Measurements from ENCODE around the gene ASCL3.

DNA sequence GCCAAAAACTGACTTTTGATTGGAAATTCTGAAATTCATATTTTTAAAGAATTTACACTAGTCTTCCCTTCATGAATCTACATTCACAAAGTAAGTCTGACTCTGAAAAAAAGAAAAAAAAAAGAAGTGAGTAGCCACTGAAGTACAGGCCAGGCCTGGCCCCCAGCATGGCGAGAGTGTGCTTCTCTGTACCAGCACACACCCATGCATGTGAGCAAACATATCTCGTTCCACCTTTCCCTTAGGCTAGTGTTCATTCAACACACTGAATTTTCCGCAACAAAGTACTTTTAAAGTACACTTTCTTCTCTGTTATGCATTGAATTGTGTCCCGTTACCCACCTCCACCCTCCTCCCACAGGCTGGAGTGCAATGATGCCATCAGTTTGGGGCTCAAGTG is 14.6 kb downstream of the ASCL3 start:
- TF ChIP-seq, protein P1, sequence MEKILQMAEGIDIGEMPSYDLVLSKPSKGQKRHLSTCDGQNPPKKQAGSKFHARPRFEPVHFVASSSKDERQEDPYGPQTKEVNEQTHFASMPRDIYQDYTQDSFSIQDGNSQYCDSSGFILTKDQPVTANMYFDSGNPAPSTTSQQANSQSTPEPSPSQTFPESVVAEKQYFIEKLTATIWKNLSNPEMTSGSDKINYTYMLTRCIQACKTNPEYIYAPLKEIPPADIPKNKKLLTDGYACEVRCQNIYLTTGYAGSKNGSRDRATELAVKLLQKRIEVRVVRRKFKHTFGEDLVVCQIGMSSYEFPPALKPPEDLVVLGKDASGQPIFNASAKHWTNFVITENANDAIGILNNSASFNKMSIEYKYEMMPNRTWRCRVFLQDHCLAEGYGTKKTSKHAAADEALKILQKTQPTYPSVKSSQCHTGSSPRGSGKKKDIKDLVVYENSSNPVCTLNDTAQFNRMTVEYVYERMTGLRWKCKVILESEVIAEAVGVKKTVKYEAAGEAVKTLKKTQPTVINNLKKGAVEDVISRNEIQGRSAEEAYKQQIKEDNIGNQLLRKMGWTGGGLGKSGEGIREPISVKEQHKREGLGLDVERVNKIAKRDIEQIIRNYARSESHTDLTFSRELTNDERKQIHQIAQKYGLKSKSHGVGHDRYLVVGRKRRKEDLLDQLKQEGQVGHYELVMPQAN (conservative IDR thresholded peaks at IDR 0.05), result no peak
- TF ChIP-seq POLR2AphosphoS5 (IDR thresholded peaks at IDR 0.05; ENCODE audit: low read length) (no peak), KLF5 (IDR thresholded peaks at IDR 0.05; ENCODE audit: partially characterized antibody) (no peak), SRF (IDR thresholded peaks at IDR 0.05; ENCODE audit: low read depth in 2 of 2, low read length in 2 of 2) (no peak), EZH2 (IDR thresholded peaks at IDR 0.05; ENCODE audit: borderline replicate concordance, control insufficient read depth, low read depth, low read length) (no peak), BHLHE40 (IDR thresholded peaks at IDR 0.05; ENCODE audit: borderline replicate concordance in 1 of 2, low read depth in 2 of 2, low read length in 1 of 2) (no peak), SUPT20H (IDR thresholded peaks at IDR 0.05; ENCODE audit: borderline replicate concordance, control insufficient read depth, low read depth, low read length) (no peak), ZBED1 (IDR thresholded peaks at IDR 0.05; ENCODE audit: borderline replicate concordance) (no peak), ETV6 (conservative IDR thresholded peaks at IDR 0.05 in 1 of 2, IDR thresholded peaks at IDR 0.05 in 1 of 2; ENCODE audit: borderline replicate concordance in 1 of 2, low read depth in 1 of 2) (no peak), GABPA (IDR thresholded peaks at IDR 0.05; ENCODE audit: low read depth) (no peak)
- TF ChIP-seq, protein P2, sequence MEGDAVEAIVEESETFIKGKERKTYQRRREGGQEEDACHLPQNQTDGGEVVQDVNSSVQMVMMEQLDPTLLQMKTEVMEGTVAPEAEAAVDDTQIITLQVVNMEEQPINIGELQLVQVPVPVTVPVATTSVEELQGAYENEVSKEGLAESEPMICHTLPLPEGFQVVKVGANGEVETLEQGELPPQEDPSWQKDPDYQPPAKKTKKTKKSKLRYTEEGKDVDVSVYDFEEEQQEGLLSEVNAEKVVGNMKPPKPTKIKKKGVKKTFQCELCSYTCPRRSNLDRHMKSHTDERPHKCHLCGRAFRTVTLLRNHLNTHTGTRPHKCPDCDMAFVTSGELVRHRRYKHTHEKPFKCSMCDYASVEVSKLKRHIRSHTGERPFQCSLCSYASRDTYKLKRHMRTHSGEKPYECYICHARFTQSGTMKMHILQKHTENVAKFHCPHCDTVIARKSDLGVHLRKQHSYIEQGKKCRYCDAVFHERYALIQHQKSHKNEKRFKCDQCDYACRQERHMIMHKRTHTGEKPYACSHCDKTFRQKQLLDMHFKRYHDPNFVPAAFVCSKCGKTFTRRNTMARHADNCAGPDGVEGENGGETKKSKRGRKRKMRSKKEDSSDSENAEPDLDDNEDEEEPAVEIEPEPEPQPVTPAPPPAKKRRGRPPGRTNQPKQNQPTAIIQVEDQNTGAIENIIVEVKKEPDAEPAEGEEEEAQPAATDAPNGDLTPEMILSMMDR (IDR thresholded peaks at IDR 0.05 in 2 of 3, conservative IDR thresholded peaks at IDR 0.05 in 1 of 3; ENCODE audit: control insufficient read depth in 2 of 3, extremely low read depth in 1 of 3, insufficient read depth in 1 of 3, low read depth in 3 of 3, low read length in 3 of 3), result no peak
- TF ChIP-seq, protein P3, sequence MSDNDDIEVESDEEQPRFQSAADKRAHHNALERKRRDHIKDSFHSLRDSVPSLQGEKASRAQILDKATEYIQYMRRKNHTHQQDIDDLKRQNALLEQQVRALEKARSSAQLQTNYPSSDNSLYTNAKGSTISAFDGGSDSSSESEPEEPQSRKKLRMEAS (IDR thresholded peaks at IDR 0.05; ENCODE audit: low read depth, low read length), result no peak
- TF ChIP-seq, protein P4, sequence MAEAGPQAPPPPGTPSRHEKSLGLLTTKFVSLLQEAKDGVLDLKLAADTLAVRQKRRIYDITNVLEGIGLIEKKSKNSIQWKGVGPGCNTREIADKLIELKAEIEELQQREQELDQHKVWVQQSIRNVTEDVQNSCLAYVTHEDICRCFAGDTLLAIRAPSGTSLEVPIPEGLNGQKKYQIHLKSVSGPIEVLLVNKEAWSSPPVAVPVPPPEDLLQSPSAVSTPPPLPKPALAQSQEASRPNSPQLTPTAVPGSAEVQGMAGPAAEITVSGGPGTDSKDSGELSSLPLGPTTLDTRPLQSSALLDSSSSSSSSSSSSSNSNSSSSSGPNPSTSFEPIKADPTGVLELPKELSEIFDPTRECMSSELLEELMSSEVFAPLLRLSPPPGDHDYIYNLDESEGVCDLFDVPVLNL (IDR thresholded peaks at IDR 0.05; ENCODE audit: low read depth, low read length), result no peak
